ENCODE data around the gene AGBL3.
"Not testable (repeated sequence)": the region's sequence is repeated elsewhere in the genome, so short reads cannot be mapped to it uniquely, and the experiment has no call there.

DNA sequence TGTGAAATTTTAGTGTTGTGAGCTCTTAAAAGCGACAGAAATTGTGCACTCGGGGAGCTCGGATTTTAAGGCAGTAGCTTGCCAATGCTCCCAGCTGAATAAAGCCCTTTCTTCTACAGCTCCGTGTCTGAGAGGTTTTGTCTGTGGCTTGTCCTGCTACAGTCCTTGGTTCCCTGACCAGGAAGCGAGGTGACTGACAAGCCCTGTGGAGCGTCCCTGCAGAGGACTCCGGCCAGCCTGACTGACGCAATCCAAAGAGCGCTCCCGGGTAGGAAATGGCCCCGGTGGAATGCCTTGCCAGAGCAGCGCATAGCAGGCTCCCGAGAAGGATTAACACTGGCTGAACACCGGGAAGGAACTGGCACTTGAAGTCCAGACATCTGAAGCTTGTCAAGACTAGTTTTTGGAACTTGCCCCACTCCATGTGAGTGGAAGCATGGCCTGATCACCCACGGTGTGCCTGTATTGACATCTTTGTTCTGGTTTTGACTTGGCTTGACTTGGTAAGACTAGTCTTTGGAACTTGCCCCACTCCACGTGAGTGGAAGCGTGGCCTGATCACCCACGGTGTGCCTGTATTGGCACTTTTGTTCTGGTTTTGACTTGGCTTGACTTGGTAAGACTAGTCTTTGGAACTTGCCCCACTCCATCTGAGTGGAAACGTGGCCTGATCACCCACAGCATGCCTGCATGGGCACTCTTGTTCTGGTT, 185.4 kb downstream of the AGBL3 start:
- not testable (repeated sequence) for TF ChIP-seq EP300, POLR2A, POLR2AphosphoS5 (IDR thresholded peaks at IDR 0.05)
- TF ChIP-seq, protein P1, sequence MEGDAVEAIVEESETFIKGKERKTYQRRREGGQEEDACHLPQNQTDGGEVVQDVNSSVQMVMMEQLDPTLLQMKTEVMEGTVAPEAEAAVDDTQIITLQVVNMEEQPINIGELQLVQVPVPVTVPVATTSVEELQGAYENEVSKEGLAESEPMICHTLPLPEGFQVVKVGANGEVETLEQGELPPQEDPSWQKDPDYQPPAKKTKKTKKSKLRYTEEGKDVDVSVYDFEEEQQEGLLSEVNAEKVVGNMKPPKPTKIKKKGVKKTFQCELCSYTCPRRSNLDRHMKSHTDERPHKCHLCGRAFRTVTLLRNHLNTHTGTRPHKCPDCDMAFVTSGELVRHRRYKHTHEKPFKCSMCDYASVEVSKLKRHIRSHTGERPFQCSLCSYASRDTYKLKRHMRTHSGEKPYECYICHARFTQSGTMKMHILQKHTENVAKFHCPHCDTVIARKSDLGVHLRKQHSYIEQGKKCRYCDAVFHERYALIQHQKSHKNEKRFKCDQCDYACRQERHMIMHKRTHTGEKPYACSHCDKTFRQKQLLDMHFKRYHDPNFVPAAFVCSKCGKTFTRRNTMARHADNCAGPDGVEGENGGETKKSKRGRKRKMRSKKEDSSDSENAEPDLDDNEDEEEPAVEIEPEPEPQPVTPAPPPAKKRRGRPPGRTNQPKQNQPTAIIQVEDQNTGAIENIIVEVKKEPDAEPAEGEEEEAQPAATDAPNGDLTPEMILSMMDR (IDR thresholded peaks at IDR 0.05), result not testable (repeated sequence)

Measured in suprapubic skin (tissue), 4 donors.